G401.6 (cell line): Measurements from ENCODE around the gene C3orf18.
A peak's percentile ranks its signal among the peaks of the same experiment; 100 is the strongest.
"Not testable (repeated sequence)": the region's sequence is repeated elsewhere in the genome, so short reads cannot be mapped to it uniquely, and the experiment has no call there.

Source experiments
- FAIRE-seq: peaks from 2 replicates; lab custom pipeline; 2012; peaks lifted over from hg19 to GRCh38; lab: Jason Lieb, UNC

The C3orf18 gene

GRCh38 chr3:50520849-50521248, 46.7 kb downstream of the C3orf18 start:
- FAIRE-seq = no peak

GRCh38 chr3:50519471-50520089, 48.0 kb downstream of the C3orf18 start:
- peak; percentile 6 for FAIRE-seq

GRCh38 chr3:50518436-50518835, 49.1 kb downstream of the C3orf18 start:
- FAIRE-seq = no peak

- no peak for FAIRE-seq
Measured at GRCh38 chr3:50517721-50518206, 49.8 kb downstream of the C3orf18 start.

GRCh38 chr3:50516440-50516871, 51.1 kb downstream of the C3orf18 start:
- no peak for FAIRE-seq

- no peak for FAIRE-seq
Measured at GRCh38 chr3:50515565-50516439, 51.7 kb downstream of the C3orf18 start.

- not testable (repeated sequence) for FAIRE-seq
Measured at GRCh38 chr3:50512908-50513307, 54.6 kb downstream of the C3orf18 start.

- FAIRE-seq = no peak
Measured at GRCh38 chr3:50512131-50512530, 55.4 kb downstream of the C3orf18 start.

- FAIRE-seq = no peak
Measured at GRCh38 chr3:50510325-50510724, 57.2 kb downstream of the C3orf18 start.

GRCh38 chr3:50509715-50510114, 57.8 kb downstream of the C3orf18 start:
- no peak for FAIRE-seq

GRCh38 chr3:50508821-50509220, 58.7 kb downstream of the C3orf18 start:
- FAIRE-seq = no peak
